GM18505 (cell line): Measurements from ENCODE around the gene TNNI3.
"Not testable (repeated sequence)": the region's sequence is repeated elsewhere in the genome, so short reads cannot be mapped to it uniquely, and the experiment has no call there.

Experiments
- ATAC-seq: cut with Tn5 transposase; IDR thresholded peaks from one replicate; pipeline ENCODE4 v1.9.1; 2021; ENCODE audit not compliant: unreplicated experiment
- POLR2A ChIP-seq: IDR thresholded peaks from 4 replicates; pipeline ENCODE4 v1.6.1; 2011; ENCODE audit warnings: borderline replicate concordance; ENCODE audit not compliant: insufficient read depth, insufficient read length; ENCODE audit errors: extremely low read depth

Gene TNNI3

GRCh38 chr19:55116232-55116858, 41.2 kb downstream of the TNNI3 start:
- TF ChIP-seq POLR2A, result peak; percentile 59
- ATAC-seq, result no peak

DNA sequence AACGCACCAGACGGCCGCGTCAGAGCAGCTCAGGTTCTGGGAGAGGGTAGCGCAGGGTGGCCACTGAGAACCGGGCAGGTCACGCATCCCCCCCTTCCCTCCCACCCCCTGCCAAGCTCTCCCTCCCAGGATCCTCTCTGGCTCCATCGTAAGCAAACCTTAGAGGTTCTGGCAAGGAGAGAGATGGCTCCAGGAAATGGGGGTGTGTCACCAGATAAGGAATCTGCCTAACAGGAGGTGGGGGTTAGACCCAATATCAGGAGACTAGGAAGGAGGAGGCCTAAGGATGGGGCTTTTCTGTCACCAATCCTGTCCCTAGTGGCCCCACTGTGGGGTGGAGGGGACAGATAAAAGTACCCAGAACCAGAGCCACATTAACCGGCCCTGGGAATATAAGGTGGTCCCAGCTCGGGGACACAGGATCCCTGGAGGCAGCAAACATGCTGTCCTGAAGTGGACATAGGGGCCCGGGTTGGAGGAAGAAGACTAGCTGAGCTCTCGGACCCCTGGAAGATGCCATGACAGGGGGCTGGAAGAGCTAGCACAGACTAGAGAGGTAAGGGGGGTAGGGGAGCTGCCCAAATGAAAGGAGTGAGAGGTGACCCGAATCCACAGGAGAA, 42.0 kb downstream of the TNNI3 start:
- no peak for TF ChIP-seq POLR2A
- no peak for ATAC-seq

GRCh38 chr19:55114566-55115145, 42.9 kb downstream of the TNNI3 start:
- no peak for TF ChIP-seq POLR2A
- no peak for ATAC-seq

GRCh38 chr19:55113570-55114039, 43.9 kb downstream of the TNNI3 start:
- TF ChIP-seq POLR2A, result no peak
- no peak for ATAC-seq

DNA sequence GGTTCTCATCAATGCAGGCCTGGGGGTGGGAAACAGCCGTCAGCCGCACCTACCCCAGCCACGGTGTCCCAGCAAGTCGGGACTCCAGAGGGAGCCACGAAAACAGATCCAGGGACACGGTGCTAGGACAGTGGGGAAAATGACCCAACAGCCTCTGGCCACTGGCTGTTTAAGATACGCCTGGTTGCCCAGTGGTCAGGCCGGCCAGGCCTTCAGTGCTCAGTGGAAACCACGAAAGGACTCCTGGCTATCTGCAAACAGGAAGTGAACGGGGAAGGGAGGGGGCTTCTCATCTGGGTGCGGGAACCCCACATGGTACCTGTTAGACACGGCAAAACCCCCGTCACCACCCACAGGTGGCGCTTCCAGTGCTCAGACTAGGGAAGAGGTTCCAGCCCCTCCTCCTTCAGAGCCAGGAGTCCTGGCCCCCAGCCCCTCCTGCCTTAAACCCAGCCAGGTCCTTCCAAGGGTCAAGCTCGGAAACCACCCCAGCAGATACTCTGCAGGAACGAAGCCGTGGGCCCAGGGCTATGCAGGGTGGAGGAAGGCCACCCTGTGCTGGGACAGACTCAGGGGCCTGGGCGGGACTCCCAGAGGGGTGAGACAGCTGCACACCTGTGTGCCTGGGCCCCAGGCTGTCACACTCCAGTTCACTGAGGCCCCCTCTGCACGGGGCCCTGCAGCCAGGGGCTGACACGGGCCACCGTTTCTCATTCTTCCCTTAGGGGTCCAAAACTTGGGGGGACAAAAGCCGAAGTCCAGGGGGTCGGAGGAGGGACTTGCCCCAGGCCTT, 44.6 kb downstream of the TNNI3 start:
- no peak for TF ChIP-seq POLR2A
- no peak for ATAC-seq

DNA sequence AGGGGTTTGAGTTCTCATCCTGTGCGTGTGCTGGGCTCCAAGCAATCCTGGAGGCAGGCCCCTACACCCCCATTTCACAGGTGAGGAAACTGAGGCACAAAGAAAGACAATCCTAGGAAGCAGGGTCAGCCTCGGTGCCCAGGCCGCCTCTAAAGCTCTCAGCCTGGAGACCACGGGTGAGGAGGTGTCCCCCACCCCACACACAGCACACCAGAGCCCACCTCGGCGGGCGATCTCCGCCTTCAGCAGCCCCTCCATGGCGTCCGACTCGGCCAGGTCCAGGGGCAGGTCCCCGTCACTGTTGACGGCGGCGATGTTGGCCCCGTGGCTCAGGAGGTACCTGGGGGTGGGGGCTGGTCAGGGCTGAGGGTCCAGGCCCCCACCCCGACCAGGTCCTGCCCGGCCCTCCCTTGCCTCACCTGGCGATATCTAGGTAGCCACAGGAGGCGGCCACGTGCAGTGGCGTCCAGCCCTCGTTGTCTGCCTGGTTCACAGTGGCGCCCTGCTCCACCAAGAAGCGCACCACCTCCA, 45.2 kb downstream of the TNNI3 start:
- TF ChIP-seq POLR2A, result no peak
- ATAC-seq, result no peak

DNA sequence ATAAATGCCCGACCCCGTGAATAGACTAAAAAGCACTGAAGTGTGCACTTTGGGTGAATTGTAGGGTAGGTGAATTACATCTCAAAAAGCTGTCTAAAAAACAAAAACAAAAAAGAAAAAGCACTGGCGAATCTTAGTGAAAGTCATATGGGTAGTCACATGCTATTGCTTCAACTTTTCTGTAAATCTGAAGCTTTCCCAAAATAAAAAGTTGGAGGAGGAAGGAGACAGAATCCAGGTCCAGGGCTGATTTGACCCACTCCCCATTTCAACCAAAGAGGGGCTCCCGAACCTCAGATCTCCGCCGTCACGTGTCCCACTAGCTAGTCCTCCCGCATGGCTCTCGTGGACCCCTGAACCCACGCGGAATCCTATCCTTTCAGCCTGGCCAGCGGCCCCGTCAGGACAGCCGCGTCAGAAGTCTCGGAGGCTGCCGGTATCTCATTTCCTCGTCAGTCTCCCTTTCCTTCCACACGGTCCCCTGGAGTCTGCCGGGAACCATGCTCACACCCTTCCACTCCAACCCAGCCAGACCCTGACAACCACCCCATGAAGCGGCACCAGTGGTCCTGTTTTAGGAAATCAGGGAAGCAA, 46.2 kb downstream of the TNNI3 start:
- TF ChIP-seq POLR2A, result no peak
- ATAC-seq, result no peak

DNA sequence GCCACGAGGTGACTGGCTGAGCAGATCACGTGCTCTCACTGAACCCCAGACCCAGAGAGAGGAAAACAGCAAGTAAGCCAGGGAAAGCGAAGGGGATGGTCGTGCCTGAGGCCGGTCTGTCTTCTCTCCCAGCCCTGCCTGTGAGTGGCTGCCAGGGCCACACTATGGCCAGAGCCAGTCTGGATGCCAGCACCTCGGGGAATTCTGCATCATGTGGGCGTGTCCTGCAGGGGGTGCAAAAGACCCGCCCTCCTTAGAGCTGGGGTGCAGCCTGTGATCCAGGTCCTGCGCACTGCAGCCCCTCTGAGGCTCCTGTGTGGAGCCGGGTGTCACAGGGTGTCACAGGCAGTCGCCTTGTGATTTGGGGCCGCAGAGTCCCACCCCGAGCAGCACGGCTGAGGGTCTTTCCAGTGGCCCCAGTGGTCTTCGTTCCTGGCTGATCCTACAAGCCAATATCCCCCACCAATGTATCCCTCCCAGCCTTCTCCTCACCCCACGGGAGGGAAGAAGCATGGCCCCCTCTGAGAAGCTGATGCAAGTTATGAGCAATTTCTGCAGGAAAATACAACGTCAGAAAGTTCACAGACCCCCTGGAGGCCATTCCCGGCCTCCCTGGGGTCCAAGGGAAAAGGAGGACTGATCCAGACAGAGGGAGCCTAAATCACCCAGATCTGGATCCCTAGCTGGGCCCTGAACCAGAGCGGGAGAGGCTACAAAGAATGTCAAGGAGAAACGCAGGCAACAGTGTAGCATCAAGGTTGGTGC, 47.8 kb downstream of the TNNI3 start:
- no peak for TF ChIP-seq POLR2A
- ATAC-seq, result no peak

- ATAC-seq, result not testable (repeated sequence)
Observed at GRCh38 chr19:55107252-55107651, 50.3 kb downstream of the TNNI3 start.

DNA sequence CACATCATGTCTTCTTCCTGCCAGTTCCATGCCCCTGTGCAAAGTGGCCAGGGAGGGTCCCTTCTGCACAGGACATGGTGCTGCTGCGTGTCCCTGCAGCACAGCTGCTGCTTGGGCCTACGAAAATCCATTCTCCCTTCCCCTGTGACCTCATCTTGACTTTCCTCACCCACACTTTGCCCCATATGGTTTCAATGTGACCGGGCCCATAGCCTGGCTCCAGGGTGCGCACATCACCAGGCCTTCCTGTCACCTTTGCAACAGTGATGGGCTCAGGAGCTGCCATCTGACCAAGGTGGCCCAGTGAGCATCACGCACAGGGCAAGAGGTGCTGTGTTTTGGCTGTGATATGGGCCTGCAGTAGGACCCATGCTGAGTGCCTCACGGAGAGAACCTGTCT, 50.9 kb downstream of the TNNI3 start:
- no peak for TF ChIP-seq POLR2A
- no peak for ATAC-seq

GRCh38 chr19:55105237-55105636, 52.3 kb downstream of the TNNI3 start:
- TF ChIP-seq POLR2A, result no peak
- no peak for ATAC-seq

DNA sequence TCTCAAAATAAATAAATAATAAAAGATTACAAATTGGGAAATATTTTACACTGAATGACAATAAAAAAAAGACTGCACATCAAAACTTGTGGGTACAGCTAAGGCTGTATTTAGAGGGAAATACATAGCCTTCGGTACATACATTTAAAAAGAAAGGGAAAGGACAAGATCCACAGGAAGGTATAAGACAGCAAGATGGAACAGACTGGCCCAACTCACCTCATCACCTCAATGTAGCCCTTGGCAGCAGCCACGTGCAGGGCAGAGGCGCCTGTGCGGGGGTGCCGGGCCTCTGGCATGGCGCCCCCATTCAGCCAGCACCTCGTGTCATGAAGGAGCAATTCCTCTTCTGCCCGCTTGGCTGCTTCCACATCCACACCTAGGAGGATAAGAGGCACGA, 54.3 kb downstream of the TNNI3 start:
- no peak for TF ChIP-seq POLR2A
- ATAC-seq, result no peak
